ENCODE results near the gene AKR1C8. TPM values are rescaled to one million over a fixed set of nuclear protein-coding genes. Genes with fewer than 3 reads are reported as not detected.

The AKR1C8 gene
- total RNA-seq, 1 experiment from 2014 or later: not detected

- CTCF ChIA-PET: no interaction called here
Measured at GRCh38 chr10:5157501-5157900, 27.4 kb downstream of the AKR1C8 start.

More at GRCh38 chr10:5157501-5157900, 27.4 kb downstream of the AKR1C8 start:
- Histone ChIP-seq H3K9me2 (ENCODE audit: insufficient read depth) (no peaks in the 10 kb centered on the region), H3K27ac (ENCODE audit: low read depth, low read length) (no peak overlapping the region), H4K20me1 (ENCODE audit: insufficient read depth) (no peaks in the 10 kb centered on the region), H3K4me3 (replicated peaks in 1 of 2; ENCODE audit: low read depth in 1 of 2, low read length in 2 of 2) (no peak overlapping the region), H3K4me2 (ENCODE audit: low read length) (no peak overlapping the region), H3K9me3 (ENCODE audit: control insufficient read depth in 1 of 2, insufficient read depth in 1 of 2, low read depth in 1 of 2, low read length in 2 of 2) (no peaks in the 10 kb centered on the region; a peak in 1 of 4 replicates), H3K4me1 (ENCODE audit: control insufficient read depth in 1 of 2, insufficient read depth in 2 of 2, low read length in 2 of 2) (no peaks in the 10 kb centered on the region), H3K79me2 (ENCODE audit: insufficient read depth, low read length) (no peaks in the 10 kb centered on the region), H3K36me3 (ENCODE audit: control insufficient read depth in 1 of 2, insufficient read depth in 2 of 2, low read length in 2 of 2) (no peaks in the 10 kb centered on the region), H3K9ac (ENCODE audit: low read length) (no peak overlapping the region), H3K27me3 (ENCODE audit: insufficient read depth, low read length) (no peaks in the 10 kb centered on the region), H2AFZ (ENCODE audit: low read depth, low read length, poor library complexity, severe bottlenecking) (no peak overlapping the region)
- ATAC-seq (no peak), DNase-seq (ENCODE audit: low read depth, low spot score) (no peak)
- ChIA-PET POLR2A (no interaction called here), RAD21 (ENCODE audit: low non-redundant PET in 1 of 2, low total read pairs in 2 of 2, uncharacterized antibody in 2 of 2, unreplicated experiment in 2 of 2) (no interaction called here)
- no TSS peak for BruUV-seq (replicated peaks)
- intact Hi-C loops (cut with micrococcal nuclease): no loop called here
- no peak for TF ChIP-seq MAX (IDR thresholded peaks at IDR 0.05)
- no peak for TF ChIP-seq CTCF (IDR thresholded peaks at IDR 0.05 in 2 of 3, conservative IDR thresholded peaks at IDR 0.05 in 1 of 3; ENCODE audit: borderline replicate concordance in 1 of 3, insufficient read depth in 1 of 3, low read depth in 2 of 3, low read length in 2 of 3)
- no peak for TF ChIP-seq CEBPB (IDR thresholded peaks at IDR 0.05; ENCODE audit: low read depth)
- no peak for TF ChIP-seq SP1 (IDR thresholded peaks at IDR 0.05; ENCODE audit: low read depth)
- no peak for TF ChIP-seq ZFX (IDR thresholded peaks at IDR 0.05)
- no peak for TF ChIP-seq POLR2AphosphoS5 (IDR thresholded peaks at IDR 0.05; ENCODE audit: low read depth, low read length)
- no peak for TF ChIP-seq EGR1 (IDR thresholded peaks at IDR 0.05; ENCODE audit: low read depth)
- TF ChIP-seq POLR2A (IDR thresholded peaks at IDR 0.05; ENCODE audit: borderline replicate concordance, extremely low read depth, insufficient read depth, insufficient read length): no peak
- no peak for TF ChIP-seq YY1 (IDR thresholded peaks at IDR 0.05; ENCODE audit: extremely low read depth, insufficient replicate concordance, low read depth, low read length)
- TF ChIP-seq RAD21 (IDR thresholded peaks at IDR 0.05; ENCODE audit: low read depth): no peak
- TF ChIP-seq ELF1 (IDR thresholded peaks at IDR 0.05; ENCODE audit: borderline replicate concordance, low read depth): no peak
- no peak for TF ChIP-seq SRF (IDR thresholded peaks at IDR 0.05; ENCODE audit: low read depth)
- TF ChIP-seq SIN3A (IDR thresholded peaks at IDR 0.05; ENCODE audit: low read depth): no peak
- TF ChIP-seq REST (IDR thresholded peaks at IDR 0.05; ENCODE audit: low read depth): no peak
- TF ChIP-seq ZNF274 (IDR thresholded peaks at IDR 0.05; ENCODE audit: low read depth, low read length): no peak
- no peak for TF ChIP-seq TCF7L2 (IDR thresholded peaks at IDR 0.05; ENCODE audit: borderline replicate concordance, extremely low read depth, insufficient read depth, insufficient read length)

All from HCT116 (cell line).